ENCODE data around the gene CDH18. TPM values are rescaled to one million over a fixed set of nuclear protein-coding genes. Genes with fewer than 3 reads are reported as not detected.

The CDH18 gene
- total RNA-seq, 1 experiment from 2014 or later, result 0.14 TPM

- no peak overlapping the region for H3K27ac ChIP-seq
- H3K4me1 ChIP-seq, result no peaks in the 10 kb centered on the region
- H3K36me3 ChIP-seq, result no peaks in the 10 kb centered on the region
- H3K27me3 ChIP-seq, result no peaks in the 10 kb centered on the region
- H3K9me3 ChIP-seq (replicated peaks), result no peaks in the 10 kb centered on the region
- no peak overlapping the region for H3K4me3 ChIP-seq
- DNase-seq, result no peak
These were observed 468.6 kb downstream of the CDH18 start for GRCh38 chr5:19519448-19519847.

- Histone ChIP-seq H3K36me3 (no peaks in the 10 kb centered on the region), H3K4me3 (no peak overlapping the region), H3K27ac (no peak overlapping the region), H3K27me3 (no peaks in the 10 kb centered on the region), H3K9me3 (replicated peaks) (no peaks in the 10 kb centered on the region), H3K4me1 (no peaks in the 10 kb centered on the region)
- DNase-seq, result no peak
These were observed 489.1 kb downstream of the CDH18 start for GRCh38 chr5:19498852-19499251.

- Histone ChIP-seq H3K9me3 (replicated peaks) (no peaks in the 10 kb centered on the region), H3K4me1 (no peaks in the 10 kb centered on the region), H3K36me3 (no peaks in the 10 kb centered on the region), H3K4me3 (no peak overlapping the region), H3K27ac (no peak overlapping the region), H3K27me3 (no peaks in the 10 kb centered on the region)
- DNase-seq, result no peak
These were observed 490.7 kb downstream of the CDH18 start for GRCh38 chr5:19497229-19497815.

- no peak overlapping the region for H3K27ac ChIP-seq
- no peaks in the 10 kb centered on the region for H3K36me3 ChIP-seq
- H3K4me3 ChIP-seq, result no peak overlapping the region
- H3K9me3 ChIP-seq (replicated peaks), result no peaks in the 10 kb centered on the region
- DNase-seq, result no peak
- no peaks in the 10 kb centered on the region for H3K27me3 ChIP-seq
- H3K4me1 ChIP-seq, result no peaks in the 10 kb centered on the region
These were observed 491.9 kb downstream of the CDH18 start for GRCh38 chr5:19496056-19496455.

- no peaks in the 10 kb centered on the region for H3K36me3 ChIP-seq
- DNase-seq, result no peak
- no peaks in the 10 kb centered on the region for H3K27me3 ChIP-seq
- H3K9me3 ChIP-seq (replicated peaks), result no peaks in the 10 kb centered on the region
- no peaks in the 10 kb centered on the region for H3K4me1 ChIP-seq
- no peak overlapping the region for H3K4me3 ChIP-seq
- H3K27ac ChIP-seq, result no peak overlapping the region
These were observed 495.1 kb downstream of the CDH18 start for GRCh38 chr5:19492861-19493260.

GRCh38 chr5:19488786-19489185 is 499.2 kb downstream of the CDH18 start:
- no peaks in the 10 kb centered on the region for H3K36me3 ChIP-seq

GRCh38 chr5:19487480-19487879 is 500.5 kb downstream of the CDH18 start:
- Histone ChIP-seq H3K27me3 (no peaks in the 10 kb centered on the region), H3K9me3 (replicated peaks) (no peaks in the 10 kb centered on the region), H3K36me3 (no peaks in the 10 kb centered on the region), H3K4me3 (no peak overlapping the region), H3K4me1 (no peaks in the 10 kb centered on the region), H3K27ac (no peak overlapping the region)
- DNase-seq, result no peak

More at GRCh38 chr5:19488786-19489185, 499.2 kb downstream of the CDH18 start:
- Histone ChIP-seq H3K4me1 (no peaks in the 10 kb centered on the region), H3K9me3 (replicated peaks) (no peaks in the 10 kb centered on the region), H3K27me3 (no peaks in the 10 kb centered on the region), H3K4me3 (no peak overlapping the region), H3K27ac (no peak overlapping the region)
- no peak for DNase-seq

GRCh38 chr5:19479562-19479961 is 508.4 kb downstream of the CDH18 start:
- Histone ChIP-seq H3K27me3 (no peaks in the 10 kb centered on the region), H3K4me1 (no peaks in the 10 kb centered on the region), H3K27ac (no peak overlapping the region), H3K9me3 (replicated peaks) (no peaks in the 10 kb centered on the region), H3K4me3 (no peak overlapping the region), H3K36me3 (no peaks in the 10 kb centered on the region)
- no peak for DNase-seq

GRCh38 chr5:19462019-19462418 is 526.0 kb downstream of the CDH18 start:
- DNase-seq, result no peak
- no peaks in the 10 kb centered on the region for H3K36me3 ChIP-seq
- H3K4me3 ChIP-seq, result no peak overlapping the region
- H3K4me1 ChIP-seq, result no peaks in the 10 kb centered on the region
- no peak overlapping the region for H3K27ac ChIP-seq
- H3K9me3 ChIP-seq (replicated peaks), result no peaks in the 10 kb centered on the region
- H3K27me3 ChIP-seq, result no peaks in the 10 kb centered on the region

GRCh38 chr5:19424506-19424905 is 563.5 kb downstream of the CDH18 start:
- H3K27ac ChIP-seq, result no peak overlapping the region
- H3K9me3 ChIP-seq (replicated peaks), result no peaks in the 10 kb centered on the region
- H3K4me3 ChIP-seq, result no peak overlapping the region
- H3K4me1 ChIP-seq, result no peaks in the 10 kb centered on the region
- no peak for DNase-seq
- H3K27me3 ChIP-seq, result no peaks in the 10 kb centered on the region
- H3K36me3 ChIP-seq, result no peaks in the 10 kb centered on the region

Data from SJCRH30 (cell line).